ENCODE data around the gene VPS35L. TPM values are rescaled to one million over a fixed set of nuclear protein-coding genes. Genes with fewer than 3 reads are reported as not detected.

VPS35L gene
- polyA plus RNA-seq, 3 donors from 2014 or later, result 32.4 to 49.6 (median 46.6) TPM

Other genes starting within 250 kb of the VPS35L start
- gene TMC5, start 137.8 kb upstream of the VPS35L start, polyA plus RNA-seq, result not detected
- 10 to 100 TPM; 42.8 to 61.5 (median 46.6) TPM for gene GDE1, start 33.6 kb upstream of the VPS35L start, polyA plus RNA-seq
- gene CCP110, start 31.8 kb upstream of the VPS35L start, polyA plus RNA-seq, result 10 to 100 TPM in 1 of 3 donors, 1 to 10 TPM in 2; 7.5 to 10.1 (median 9.4) TPM
- 1 to 10 TPM; 2.8 to 9.3 (median 3.6) TPM for gene KNOP1, start 162.5 kb downstream of the VPS35L start, polyA plus RNA-seq
- 1 to 10 TPM in 1 of 3 donors, under 1 TPM in 1, not detected in 1; 0.95 to 3.5 TPM for gene IQCK, start 162.6 kb downstream of the VPS35L start, polyA plus RNA-seq